ENCODE measurements around the gene CD40.

CD40 gene

GRCh38 chr20:46111028-46111835 is 6.9 kb upstream of the CD40 start:
- no peaks in the 10 kb centered on the region for H3F3A ChIP-seq (ENCODE audit: low read depth)
- no peak overlapping the region for H3K9ac ChIP-seq (ENCODE audit: low read depth, low read length, poor library complexity, severe bottlenecking)
- H3K9me3 ChIP-seq (ENCODE audit: insufficient read depth, low read depth, low read length) = no peaks in the 10 kb centered on the region
- TF ChIP-seq CTCF (conservative IDR thresholded peaks at IDR 0.05; ENCODE audit: low read length) = no peak
- no peak for TF ChIP-seq EZH2phosphoT487 (IDR thresholded peaks at IDR 0.05; ENCODE audit: borderline replicate concordance)
- no peaks in the 10 kb centered on the region for H3K27me3 ChIP-seq (ENCODE audit: insufficient read depth, low read length, poor library complexity, severe bottlenecking)
- H3K4me3 ChIP-seq (ENCODE audit: low read length, poor library complexity, severe bottlenecking) = no peak overlapping the region
- H2AFZ ChIP-seq (ENCODE audit: low read length) = no peak overlapping the region; the same call in 1 of the 2 replicates
- H3K9me2 ChIP-seq (replicated peaks; ENCODE audit: low read depth, low read length) = no peaks in the 10 kb centered on the region
- no peaks in the 10 kb centered on the region for H3K79me2 ChIP-seq (ENCODE audit: insufficient read depth, low read length)
- no peaks in the 10 kb centered on the region for H3K36me3 ChIP-seq (ENCODE audit: insufficient read depth, low read length)
- no peak overlapping the region for H3K4me2 ChIP-seq (ENCODE audit: low read depth, low read length, poor library complexity, severe bottlenecking)
- no peaks in the 10 kb centered on the region for H3K4me1 ChIP-seq (ENCODE audit: insufficient read depth, low read length, poor library complexity, severe bottlenecking)
- H4K20me1 ChIP-seq (ENCODE audit: insufficient read depth, low read length, poor library complexity, severe bottlenecking) = no peaks in the 10 kb centered on the region

GRCh38 chr20:46111836-46112212 is 6.3 kb upstream of the CD40 start:
- no peaks in the 10 kb centered on the region for H3K9me2 ChIP-seq (replicated peaks; ENCODE audit: low read depth, low read length)
- no peaks in the 10 kb centered on the region for H3K27me3 ChIP-seq (ENCODE audit: insufficient read depth, low read length, poor library complexity, severe bottlenecking)
- no peaks in the 10 kb centered on the region for H3K36me3 ChIP-seq (ENCODE audit: insufficient read depth, low read length)
- no peak overlapping the region for H3K9ac ChIP-seq (ENCODE audit: low read depth, low read length, poor library complexity, severe bottlenecking)
- H3F3A ChIP-seq (ENCODE audit: low read depth) = no peaks in the 10 kb centered on the region
- TF ChIP-seq EZH2phosphoT487 (IDR thresholded peaks at IDR 0.05; ENCODE audit: borderline replicate concordance) (no peak), CTCF (conservative IDR thresholded peaks at IDR 0.05; ENCODE audit: low read length) (no peak)
- H3K4me2 ChIP-seq (ENCODE audit: low read depth, low read length, poor library complexity, severe bottlenecking) = no peak overlapping the region
- H3K4me1 ChIP-seq (ENCODE audit: insufficient read depth, low read length, poor library complexity, severe bottlenecking) = no peaks in the 10 kb centered on the region
- H3K79me2 ChIP-seq (ENCODE audit: insufficient read depth, low read length) = no peaks in the 10 kb centered on the region
- no peaks in the 10 kb centered on the region for H3K9me3 ChIP-seq (ENCODE audit: insufficient read depth, low read depth, low read length)
- H4K20me1 ChIP-seq (ENCODE audit: insufficient read depth, low read length, poor library complexity, severe bottlenecking) = no peaks in the 10 kb centered on the region
- no peak overlapping the region for H2AFZ ChIP-seq (ENCODE audit: low read length)
- no peak overlapping the region for H3K4me3 ChIP-seq (ENCODE audit: low read length, poor library complexity, severe bottlenecking)

GRCh38 chr20:46112430-46113112 is 5.5 kb upstream of the CD40 start:
- Histone ChIP-seq H3K9ac (ENCODE audit: low read depth, low read length, poor library complexity, severe bottlenecking) (no peak overlapping the region), H4K20me1 (ENCODE audit: insufficient read depth, low read length, poor library complexity, severe bottlenecking) (no peaks in the 10 kb centered on the region), H3K4me3 (ENCODE audit: low read length, poor library complexity, severe bottlenecking) (no peak overlapping the region), H3K36me3 (ENCODE audit: insufficient read depth, low read length) (no peaks in the 10 kb centered on the region), H3K4me1 (ENCODE audit: insufficient read depth, low read length, poor library complexity, severe bottlenecking) (no peaks in the 10 kb centered on the region), H3K9me2 (replicated peaks; ENCODE audit: low read depth, low read length) (no peaks in the 10 kb centered on the region), H3F3A (ENCODE audit: low read depth) (no peaks in the 10 kb centered on the region), H3K27me3 (ENCODE audit: insufficient read depth, low read length, poor library complexity, severe bottlenecking) (no peaks in the 10 kb centered on the region), H2AFZ (ENCODE audit: low read length) (no peak overlapping the region), H3K9me3 (ENCODE audit: insufficient read depth, low read depth, low read length) (no peaks in the 10 kb centered on the region), H3K4me2 (ENCODE audit: low read depth, low read length, poor library complexity, severe bottlenecking) (no peak overlapping the region), H3K79me2 (ENCODE audit: insufficient read depth, low read length) (no peaks in the 10 kb centered on the region)
- TF ChIP-seq CTCF (conservative IDR thresholded peaks at IDR 0.05; ENCODE audit: low read length) (no peak), EZH2phosphoT487 (IDR thresholded peaks at IDR 0.05; ENCODE audit: borderline replicate concordance) (no peak)
